GM18519 (cell line): ENCODE data around the gene INS.

ENCODE experiments used
- ATAC-seq: cut with Tn5 transposase; IDR thresholded peaks from one replicate; pipeline ENCODE4 v1.9.1; 2021; ENCODE audit warnings: mild to moderate bottlenecking, moderate library complexity; ENCODE audit not compliant: unreplicated experiment, low FRiP score

INS gene

DNA sequence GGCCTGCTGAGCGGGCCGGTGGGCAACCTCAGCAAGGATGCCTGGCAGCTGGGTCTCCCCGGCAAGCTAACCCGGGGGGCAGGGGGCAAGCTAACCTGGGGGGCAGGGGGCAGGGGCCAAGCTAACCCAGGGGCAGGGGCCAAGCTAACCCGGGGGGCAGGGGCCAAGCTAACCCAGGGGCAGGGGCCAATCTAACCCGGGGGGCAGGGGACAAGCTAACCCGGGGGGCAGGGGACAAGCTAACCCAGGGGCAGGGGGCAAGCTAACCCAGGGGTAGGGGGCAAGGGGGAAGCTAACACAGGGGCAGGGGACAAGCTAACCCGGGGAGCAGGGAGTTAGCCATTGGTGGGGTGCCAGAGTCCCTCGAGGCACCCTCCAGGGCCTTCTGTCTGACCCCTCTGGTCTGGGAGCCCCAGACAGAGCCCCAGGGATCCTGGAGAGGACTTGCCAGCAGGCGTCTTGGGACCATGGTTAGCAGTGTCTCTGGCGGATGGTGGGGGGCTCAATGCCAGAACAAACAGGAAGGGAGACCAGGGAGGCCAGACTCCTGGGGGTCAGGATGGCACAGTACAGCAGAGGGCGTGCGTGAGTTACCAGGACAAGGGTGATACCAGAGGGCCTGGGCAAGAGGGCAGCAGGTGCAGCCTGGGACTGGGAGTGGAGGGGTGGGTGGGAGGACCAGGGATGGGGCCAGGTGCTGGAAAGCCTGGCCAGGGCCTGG, 37.9 kb downstream of the INS start:
- no peak for ATAC-seq

GRCh38 chr11:2122222-2122906, 38.6 kb downstream of the INS start:
- ATAC-seq: no peak

GRCh38 chr11:2121227-2122130, 39.5 kb downstream of the INS start:
- no peak for ATAC-seq

- ATAC-seq: no peak
Observed at GRCh38 chr11:2120359-2121100, 40.5 kb downstream of the INS start.

- ATAC-seq: no peak
Observed at GRCh38 chr11:2118677-2119076, 42.3 kb downstream of the INS start.

DNA sequence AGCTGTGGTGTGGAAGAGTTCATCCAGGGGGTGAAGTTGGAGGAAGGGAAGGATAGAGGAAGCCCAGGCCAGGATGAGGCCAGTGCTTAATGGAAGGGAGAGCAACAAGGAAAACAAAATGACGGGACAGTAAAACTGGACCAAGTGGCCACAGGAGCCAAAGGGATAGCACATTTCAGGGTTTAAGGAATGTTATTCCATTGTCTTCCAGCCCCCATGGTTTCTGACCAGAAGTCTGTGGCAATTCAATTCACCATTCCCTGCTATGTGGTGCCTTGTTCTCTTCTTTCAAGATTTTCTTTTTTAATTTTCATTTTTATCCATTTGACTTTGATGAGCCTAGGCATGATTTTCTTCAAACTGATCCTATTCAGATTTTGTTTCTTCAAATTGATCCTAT, 44.3 kb downstream of the INS start:
- ATAC-seq: no peak

DNA sequence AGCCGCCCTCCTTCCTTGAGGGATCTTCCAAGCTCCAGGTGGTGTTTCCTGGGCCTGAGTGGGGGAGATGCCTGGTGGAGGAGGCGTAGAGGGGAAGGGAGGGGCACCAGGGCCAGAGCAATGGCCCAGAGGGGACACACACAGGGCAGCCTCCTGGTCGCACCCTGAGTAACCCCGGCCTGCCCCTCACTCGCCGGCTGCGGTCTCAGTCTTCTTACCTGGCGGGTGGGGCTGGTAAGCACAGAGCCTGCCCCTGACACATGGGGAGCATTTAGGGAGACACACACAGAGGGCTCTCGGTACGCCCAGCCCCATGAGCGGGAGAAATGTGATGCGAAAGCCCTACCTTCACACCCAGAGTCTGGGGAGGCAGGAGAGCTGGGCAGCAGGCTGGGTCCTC, 45.7 kb downstream of the INS start:
- no peak for ATAC-seq

- ATAC-seq: no peak
Observed at GRCh38 chr11:2114430-2115241, 46.4 kb downstream of the INS start.

GRCh38 chr11:2113776-2114175, 47.2 kb downstream of the INS start:
- no peak for ATAC-seq

GRCh38 chr11:2110521-2110920, 50.5 kb downstream of the INS start:
- ATAC-seq: no peak
